WTC11 (cell line): ENCODE measurements around the gene NCF2.

ENCODE experiments used
- CREM ChIP-seq: sonication (generic); formaldehyde crosslinking; IDR thresholded peaks from 2 replicates; pipeline ENCODE4 v1.8.1; 2022; ENCODE audit warnings: mild to moderate bottlenecking, missing genetic modification reagents, moderate library complexity
- SP1 ChIP-seq: sonication (generic); formaldehyde crosslinking; conservative IDR thresholded peaks from 2 replicates; pipeline ENCODE4 v1.8.1; 2022; ENCODE audit warnings: missing genetic modification reagents
- TF ChIP-seq, protein P1 (sequence below): sonication (generic); formaldehyde crosslinking; IDR thresholded peaks from 2 replicates; pipeline ENCODE4 v1.8.1; 2023; ENCODE audit warnings: mild to moderate bottlenecking, moderate library complexity, missing genetic modification reagents
- TF ChIP-seq, protein P2 (sequence below): fragments of 200-600 bp; IDR thresholded peaks from 2 replicates; pipeline ENCODE4 v1.8.0; 2022; ENCODE audit warnings: antibody characterized with exemption
- TF ChIP-seq, protein P3 (sequence below): sonication (generic); formaldehyde crosslinking; IDR thresholded peaks from 2 replicates; pipeline ENCODE4 v1.8.1; 2022; ENCODE audit warnings: missing genetic modification reagents, borderline replicate concordance
- TF ChIP-seq, protein P4 (sequence below): sonication (generic); formaldehyde crosslinking; IDR thresholded peaks from 2 replicates; pipeline ENCODE4 v1.8.1; 2022; ENCODE audit warnings: low read depth, mild to moderate bottlenecking, moderate library complexity, missing genetic modification reagents, borderline replicate concordance
- TF ChIP-seq, protein P5 (sequence below): sonication (generic); formaldehyde crosslinking; IDR thresholded peaks from 2 replicates; pipeline ENCODE4 v1.8.0; 2022; ENCODE audit warnings: mild to moderate bottlenecking, missing genetic modification reagents

DNA sequence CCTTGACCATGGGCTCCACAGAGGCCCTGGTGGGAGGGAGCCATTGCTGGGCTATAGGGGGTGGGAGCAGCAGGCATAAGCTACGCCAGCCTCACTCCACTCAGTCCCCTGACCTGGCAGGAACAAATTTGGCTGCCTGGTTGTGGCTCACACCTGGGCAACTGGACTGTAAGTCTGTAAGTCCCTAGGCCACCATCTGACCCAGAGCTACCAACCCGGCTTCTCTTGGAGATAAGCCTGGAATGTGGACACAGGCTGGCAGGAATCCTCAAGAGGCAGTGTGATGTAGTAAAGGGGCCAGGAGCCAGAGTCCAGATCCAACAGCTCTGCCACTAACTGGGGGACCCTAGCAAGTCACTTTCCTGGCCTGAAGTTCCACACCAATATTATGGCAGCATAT, 11.4 kb downstream of the NCF2 start:
- TF ChIP-seq, protein P1, sequence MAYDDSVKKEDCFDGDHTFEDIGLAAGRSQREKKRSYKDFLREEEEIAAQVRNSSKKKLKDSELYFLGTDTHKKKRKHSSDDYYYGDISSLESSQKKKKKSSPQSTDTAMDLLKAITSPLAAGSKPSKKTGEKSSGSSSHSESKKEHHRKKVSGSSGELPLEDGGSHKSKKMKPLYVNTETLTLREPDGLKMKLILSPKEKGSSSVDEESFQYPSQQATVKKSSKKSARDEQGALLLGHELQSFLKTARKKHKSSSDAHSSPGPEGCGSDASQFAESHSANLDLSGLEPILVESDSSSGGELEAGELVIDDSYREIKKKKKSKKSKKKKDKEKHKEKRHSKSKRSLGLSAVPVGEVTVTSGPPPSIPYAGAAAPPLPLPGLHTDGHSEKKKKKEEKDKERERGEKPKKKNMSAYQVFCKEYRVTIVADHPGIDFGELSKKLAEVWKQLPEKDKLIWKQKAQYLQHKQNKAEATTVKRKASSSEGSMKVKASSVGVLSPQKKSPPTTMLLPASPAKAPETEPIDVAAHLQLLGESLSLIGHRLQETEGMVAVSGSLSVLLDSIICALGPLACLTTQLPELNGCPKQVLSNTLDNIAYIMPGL: no peak
- TF ChIP-seq, protein P2, sequence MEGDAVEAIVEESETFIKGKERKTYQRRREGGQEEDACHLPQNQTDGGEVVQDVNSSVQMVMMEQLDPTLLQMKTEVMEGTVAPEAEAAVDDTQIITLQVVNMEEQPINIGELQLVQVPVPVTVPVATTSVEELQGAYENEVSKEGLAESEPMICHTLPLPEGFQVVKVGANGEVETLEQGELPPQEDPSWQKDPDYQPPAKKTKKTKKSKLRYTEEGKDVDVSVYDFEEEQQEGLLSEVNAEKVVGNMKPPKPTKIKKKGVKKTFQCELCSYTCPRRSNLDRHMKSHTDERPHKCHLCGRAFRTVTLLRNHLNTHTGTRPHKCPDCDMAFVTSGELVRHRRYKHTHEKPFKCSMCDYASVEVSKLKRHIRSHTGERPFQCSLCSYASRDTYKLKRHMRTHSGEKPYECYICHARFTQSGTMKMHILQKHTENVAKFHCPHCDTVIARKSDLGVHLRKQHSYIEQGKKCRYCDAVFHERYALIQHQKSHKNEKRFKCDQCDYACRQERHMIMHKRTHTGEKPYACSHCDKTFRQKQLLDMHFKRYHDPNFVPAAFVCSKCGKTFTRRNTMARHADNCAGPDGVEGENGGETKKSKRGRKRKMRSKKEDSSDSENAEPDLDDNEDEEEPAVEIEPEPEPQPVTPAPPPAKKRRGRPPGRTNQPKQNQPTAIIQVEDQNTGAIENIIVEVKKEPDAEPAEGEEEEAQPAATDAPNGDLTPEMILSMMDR: no peak
- TF ChIP-seq SP1: no peak
- TF ChIP-seq, protein P3, sequence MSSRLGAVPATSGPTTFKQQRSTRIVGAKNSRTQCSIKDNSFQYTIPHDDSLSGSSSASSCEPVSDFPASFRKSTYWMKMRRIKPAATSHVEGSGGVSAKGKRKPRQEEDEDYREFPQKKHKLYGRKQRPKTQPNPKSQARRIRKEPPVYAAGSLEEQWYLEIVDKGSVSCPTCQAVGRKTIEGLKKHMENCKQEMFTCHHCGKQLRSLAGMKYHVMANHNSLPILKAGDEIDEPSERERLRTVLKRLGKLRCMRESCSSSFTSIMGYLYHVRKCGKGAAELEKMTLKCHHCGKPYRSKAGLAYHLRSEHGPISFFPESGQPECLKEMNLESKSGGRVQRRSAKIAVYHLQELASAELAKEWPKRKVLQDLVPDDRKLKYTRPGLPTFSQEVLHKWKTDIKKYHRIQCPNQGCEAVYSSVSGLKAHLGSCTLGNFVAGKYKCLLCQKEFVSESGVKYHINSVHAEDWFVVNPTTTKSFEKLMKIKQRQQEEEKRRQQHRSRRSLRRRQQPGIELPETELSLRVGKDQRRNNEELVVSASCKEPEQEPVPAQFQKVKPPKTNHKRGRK (CRISPR knock-in tag): no peak
- TF ChIP-seq, protein P4, sequence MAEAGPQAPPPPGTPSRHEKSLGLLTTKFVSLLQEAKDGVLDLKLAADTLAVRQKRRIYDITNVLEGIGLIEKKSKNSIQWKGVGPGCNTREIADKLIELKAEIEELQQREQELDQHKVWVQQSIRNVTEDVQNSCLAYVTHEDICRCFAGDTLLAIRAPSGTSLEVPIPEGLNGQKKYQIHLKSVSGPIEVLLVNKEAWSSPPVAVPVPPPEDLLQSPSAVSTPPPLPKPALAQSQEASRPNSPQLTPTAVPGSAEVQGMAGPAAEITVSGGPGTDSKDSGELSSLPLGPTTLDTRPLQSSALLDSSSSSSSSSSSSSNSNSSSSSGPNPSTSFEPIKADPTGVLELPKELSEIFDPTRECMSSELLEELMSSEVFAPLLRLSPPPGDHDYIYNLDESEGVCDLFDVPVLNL (CRISPR knock-in tag): no peak
- no peak for TF ChIP-seq CREM (CRISPR knock-in tag)
- TF ChIP-seq, protein P5, sequence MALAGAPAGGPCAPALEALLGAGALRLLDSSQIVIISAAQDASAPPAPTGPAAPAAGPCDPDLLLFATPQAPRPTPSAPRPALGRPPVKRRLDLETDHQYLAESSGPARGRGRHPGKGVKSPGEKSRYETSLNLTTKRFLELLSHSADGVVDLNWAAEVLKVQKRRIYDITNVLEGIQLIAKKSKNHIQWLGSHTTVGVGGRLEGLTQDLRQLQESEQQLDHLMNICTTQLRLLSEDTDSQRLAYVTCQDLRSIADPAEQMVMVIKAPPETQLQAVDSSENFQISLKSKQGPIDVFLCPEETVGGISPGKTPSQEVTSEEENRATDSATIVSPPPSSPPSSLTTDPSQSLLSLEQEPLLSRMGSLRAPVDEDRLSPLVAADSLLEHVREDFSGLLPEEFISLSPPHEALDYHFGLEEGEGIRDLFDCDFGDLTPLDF (CRISPR knock-in tag): no peak
